ENCODE results near the gene DCC.
A peak's percentile ranks its signal among the peaks of the same experiment; 100 is the strongest.
"Not testable (repeated sequence)": the region's sequence is repeated elsewhere in the genome, so short reads cannot be mapped to it uniquely, and the experiment has no call there.

DCC gene

DNA sequence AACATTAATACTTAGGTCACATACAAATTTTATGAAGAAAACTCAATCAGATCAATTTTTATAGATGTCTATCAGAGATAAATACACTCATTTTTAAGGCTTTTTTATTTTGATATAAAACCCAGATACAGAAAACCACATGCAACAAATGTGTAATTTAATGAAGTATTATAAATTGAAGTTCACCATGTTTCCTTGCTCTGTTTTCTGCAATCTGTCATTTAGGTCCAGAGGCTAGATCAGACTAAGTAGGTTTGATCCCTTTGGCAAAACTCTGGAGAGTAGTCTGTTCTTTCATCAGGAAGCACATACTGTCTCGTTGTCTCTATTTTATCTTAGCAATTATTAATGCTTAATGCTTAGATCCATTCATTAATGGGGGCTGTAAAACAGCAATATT lies 1042.9 kb downstream of the DCC start:
- no peak for DNase-seq

DNA sequence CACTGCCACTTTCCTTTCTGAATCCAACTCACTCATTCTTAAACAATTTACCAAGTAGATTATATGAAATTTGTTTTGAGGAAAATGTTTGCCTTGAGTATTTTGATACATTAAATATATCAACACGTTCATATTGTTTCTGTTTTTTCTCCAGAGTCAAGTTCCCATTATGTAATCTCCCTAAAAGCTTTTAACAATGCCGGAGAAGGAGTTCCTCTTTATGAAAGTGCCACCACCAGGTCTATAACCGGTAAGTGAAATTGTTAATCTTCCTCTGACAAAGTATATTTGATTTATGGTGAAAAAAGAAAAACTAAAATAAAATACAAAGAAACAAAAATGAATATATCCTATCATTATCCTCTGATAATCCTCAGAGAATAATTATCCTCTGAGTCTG lies 1045.9 kb downstream of the DCC start:
- DNase-seq, result no peak

- no peak for DNase-seq
Observed at GRCh38 chr18:53387581-53387980, 1047.6 kb downstream of the DCC start.

DNA sequence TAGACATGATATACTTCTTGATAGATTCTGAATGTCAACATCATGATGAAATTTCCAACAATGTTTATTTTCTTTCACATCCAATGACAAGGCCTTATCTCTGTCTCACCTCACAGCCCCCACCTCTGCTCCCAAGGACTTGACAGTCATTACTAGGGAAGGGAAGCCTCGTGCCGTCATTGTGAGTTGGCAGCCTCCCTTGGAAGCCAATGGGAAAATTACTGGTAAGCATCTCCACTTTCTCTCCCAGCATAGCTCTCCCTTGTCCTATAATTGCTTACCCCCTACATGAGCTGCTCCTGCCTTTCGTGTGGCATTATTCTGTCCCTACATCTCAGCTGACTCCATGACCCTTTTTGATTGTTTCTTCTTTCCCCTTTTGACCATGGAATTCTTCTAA lies 1062.7 kb downstream of the DCC start:
- no peak for DNase-seq

- DNase-seq, result no peak
Observed at GRCh38 chr18:53408271-53408670, 1068.3 kb downstream of the DCC start.

GRCh38 chr18:53411511-53411910 lies 1071.5 kb downstream of the DCC start:
- DNase-seq, result peak in 6 of 51 donors; percentile 1 to 30 (median 6)

GRCh38 chr18:53417003-53417402 lies 1077.0 kb downstream of the DCC start:
- DNase-seq, result no peak

DNA sequence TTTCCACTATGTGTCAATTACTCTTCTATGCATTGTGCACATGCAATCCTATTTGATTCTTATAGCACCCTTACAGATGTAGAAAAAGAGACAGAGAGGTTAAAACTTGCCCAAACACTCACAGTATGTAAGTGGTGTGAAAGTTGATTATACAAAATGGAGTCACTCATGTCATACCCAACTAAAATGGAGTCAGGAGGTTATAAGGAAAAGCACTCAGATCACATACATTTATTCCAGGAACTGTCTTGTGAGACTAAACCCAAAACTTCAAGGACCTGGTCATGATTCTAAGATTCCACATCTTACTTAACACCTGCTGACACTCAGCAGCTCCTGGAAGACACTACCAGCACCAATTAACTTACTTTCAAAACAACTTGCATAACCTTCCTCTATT lies 1081.9 kb downstream of the DCC start:
- no peak for DNase-seq

- DNase-seq, result no peak
Observed at GRCh38 chr18:53422896-53423295, 1082.9 kb downstream of the DCC start.

GRCh38 chr18:53426666-53427184 lies 1086.7 kb downstream of the DCC start:
- DNase-seq, result no peak

DNA sequence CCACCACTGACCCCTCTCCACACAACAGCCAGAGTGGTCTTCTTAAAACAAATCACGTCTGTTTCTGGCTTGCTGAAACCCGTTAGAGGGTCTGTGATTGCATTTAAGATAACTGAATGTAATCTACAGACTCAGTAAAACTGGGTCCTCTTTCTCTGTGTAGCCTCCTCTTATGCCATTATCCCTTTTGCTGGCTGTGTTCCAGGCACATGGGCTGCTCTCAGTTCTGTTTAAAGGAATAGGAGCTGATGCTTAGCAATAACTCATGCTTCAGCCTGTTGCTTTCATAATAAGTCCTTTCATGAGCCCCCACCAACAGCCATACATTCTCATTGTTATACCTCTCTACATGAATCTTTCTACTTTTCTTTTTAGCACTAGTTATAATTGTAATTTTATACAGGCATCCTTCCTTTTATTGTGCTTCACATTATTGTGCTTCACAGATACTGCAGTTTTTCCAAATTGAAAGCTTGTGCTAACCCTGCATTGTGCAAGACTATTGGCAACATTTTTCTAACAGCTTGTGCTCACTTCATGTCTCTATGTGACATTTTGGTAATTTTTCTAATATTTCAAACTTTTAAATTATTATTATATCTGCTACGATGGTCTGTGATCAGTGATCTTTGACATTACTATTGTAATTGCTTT lies 1101.9 kb downstream of the DCC start:
- no peak for DNase-seq

DNA sequence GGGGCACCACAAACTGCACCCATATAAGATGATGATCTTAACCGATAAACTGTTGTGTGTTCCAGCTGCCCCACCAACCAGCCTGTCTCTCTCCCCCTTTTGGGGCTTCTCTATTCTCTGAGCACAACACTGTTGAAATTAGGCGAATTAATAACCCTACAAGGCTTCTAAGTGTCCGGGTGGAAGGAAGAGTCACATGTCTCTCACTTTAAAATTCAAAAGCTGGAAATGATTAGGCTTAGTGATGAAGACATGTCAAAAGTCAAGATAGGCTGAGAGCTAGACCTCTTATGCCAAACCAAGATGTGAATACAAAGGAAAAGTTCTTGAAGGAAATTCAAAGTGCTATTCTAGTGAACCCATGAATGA lies 1102.4 kb downstream of the DCC start:
- no peak for DNase-seq

DNA sequence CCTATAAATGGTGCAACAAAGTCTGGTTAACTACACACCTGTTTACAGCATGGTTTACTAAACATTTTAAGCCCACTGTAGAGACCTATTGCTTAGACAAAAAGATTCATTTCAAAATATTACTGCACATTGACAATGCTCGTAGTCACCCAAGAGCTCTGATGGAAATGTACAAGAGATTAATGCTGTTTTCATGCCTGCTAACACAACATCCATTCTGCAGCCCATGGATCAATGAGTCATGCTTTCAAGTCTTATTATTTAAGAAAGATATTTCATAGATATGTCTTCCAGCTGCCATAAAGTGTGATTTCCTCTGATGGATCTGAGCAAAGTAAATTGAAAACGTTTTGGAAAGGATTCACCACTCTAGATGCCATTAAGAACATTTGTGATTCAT lies 1103.3 kb downstream of the DCC start:
- no peak for DNase-seq

GRCh38 chr18:53443831-53444230 lies 1103.8 kb downstream of the DCC start:
- DNase-seq, result no peak

DNA sequence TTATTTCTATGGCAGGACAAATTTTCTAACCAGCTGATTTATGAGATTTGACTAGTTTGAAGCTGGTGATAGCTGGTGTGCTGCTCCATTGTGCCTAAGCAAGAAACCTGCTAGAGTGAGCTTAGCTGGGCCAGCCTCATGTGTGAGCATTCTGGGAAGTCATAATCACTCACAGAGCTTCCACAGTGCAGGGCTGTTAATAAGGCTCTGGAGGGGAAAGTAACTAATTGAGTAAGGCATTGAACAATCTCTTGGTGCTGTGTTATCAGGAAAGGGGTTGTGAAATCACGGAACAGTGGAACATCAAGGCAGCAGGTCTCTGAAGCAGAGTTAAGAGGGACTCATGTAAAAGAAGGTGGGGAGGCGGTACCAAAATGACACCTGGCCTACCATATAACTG lies 1111.9 kb downstream of the DCC start:
- no peak for DNase-seq

GRCh38 chr18:53457068-53457467 lies 1117.1 kb downstream of the DCC start:
- DNase-seq, result no peak

DNA sequence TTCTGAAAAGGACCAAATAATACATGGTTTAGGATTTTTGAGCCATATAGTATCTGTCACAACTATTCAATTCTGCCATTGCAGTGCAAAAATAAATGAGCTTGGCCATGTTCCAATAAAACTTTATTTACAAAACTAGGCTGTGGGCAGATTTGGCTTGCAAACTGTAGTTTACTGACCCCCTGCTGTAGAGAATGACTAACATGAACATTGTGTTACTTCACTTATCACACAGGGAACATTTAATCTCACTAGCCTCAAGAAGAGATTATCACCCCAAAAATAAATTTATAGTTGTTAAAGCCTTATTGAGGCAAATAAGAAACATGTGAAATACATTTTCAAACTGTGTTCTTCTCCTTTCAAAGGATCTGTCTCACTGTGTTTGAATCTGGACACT lies 1118.3 kb downstream of the DCC start:
- no peak for DNase-seq

- DNase-seq, result peak in 36 of 51 donors; percentile 1 to 84 (median 39)
Observed at GRCh38 chr18:53458944-53459580, 1119.1 kb downstream of the DCC start.

DNA sequence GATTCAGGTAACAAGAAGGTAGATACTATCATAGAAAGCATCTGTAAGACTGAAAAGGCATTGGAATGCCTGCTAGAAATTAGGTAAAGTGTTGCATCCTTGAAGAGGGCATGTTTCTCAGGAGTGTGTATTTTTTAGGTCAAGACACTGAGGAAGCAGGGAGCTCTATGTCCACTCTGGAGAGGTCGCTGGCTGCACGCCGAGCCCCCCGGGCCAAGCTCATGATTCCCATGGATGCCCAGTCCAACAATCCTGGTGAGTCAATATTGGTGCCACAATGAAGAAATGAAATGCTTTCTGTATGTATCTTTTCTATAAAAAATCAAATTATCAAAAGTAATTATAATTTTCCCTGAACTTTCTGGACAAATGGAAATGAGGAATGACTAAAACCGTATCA lies 1127.8 kb downstream of the DCC start:
- no peak for DNase-seq

DNA sequence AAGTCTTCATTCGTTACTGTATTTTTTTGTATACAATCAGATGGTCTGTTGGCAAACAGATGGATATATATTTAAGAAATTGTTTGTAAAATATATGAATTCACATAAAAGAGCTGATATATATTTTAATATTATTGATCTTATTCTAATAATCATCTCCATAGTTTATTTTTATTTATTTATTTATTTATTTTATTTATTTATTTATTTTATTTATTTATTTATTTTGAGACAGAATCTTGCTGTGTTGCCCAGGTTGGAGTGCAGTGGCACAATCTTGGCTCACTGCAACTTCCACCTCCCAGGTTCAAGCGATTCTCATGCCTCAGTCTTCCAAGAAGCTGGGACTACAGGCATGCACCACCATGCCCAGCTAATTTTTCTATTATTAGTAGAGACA lies 1128.2 kb downstream of the DCC start:
- DNase-seq, result not testable (repeated sequence)

- DNase-seq, result no peak
Observed at GRCh38 chr18:53472546-53472945, 1132.5 kb downstream of the DCC start.

- DNase-seq, result no peak
Observed at GRCh38 chr18:53478155-53478554, 1138.2 kb downstream of the DCC start.

- DNase-seq, result no peak
Observed at GRCh38 chr18:53486296-53486695, 1146.3 kb downstream of the DCC start.

DNA sequence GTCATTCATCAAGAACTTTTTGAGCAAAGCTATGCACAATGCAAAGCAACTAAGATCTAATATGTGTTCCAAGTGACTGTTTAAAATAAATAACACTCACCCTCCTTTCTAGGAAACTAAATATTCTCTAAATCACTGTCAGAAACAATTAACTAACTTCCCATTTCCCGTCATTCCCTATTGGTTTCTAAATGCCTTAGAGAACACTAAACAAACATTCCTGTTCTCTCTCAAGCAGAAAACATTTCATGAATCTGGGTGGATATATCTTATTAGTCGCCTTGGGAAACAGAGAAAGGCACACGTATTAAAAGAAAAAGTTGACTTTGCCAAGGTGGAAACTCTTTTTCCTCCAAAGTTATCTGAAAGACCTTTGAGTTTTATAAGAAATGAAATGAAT lies 1149.3 kb downstream of the DCC start:
- DNase-seq, result no peak

Data from hypothalamus (tissue), 51 donors.